Measurements from ENCODE around the gene BBS5. TPM values are rescaled to one million over a fixed set of nuclear protein-coding genes. Genes with fewer than 3 reads are reported as not detected.

Gene BBS5
- polyA plus RNA-seq, 1 donor (not counting 4 experiments of a cell fraction or from before 2014, with no cell fraction given), result 2.4 TPM

GRCh38 chr2:169486487-169486886, 7.2 kb downstream of the BBS5 start:
- no peak overlapping the region for H2AFZ ChIP-seq (ENCODE audit: control insufficient read depth, low read length)
- H3K27me3 ChIP-seq (ENCODE audit: control insufficient read depth, extremely low read depth, insufficient read depth, low read length), result no peaks in the 10 kb centered on the region
- dilution Hi-C loops (cut with MboI; ENCODE audit: extremely low pct_ligation_motif_present, low sequenced_read_pairs), result no loop called here
- H3K79me2 ChIP-seq (ENCODE audit: control insufficient read depth, insufficient read depth, low read length), result no peaks in the 10 kb centered on the region
- H3K9me3 ChIP-seq (ENCODE audit: control insufficient read depth, low read depth, low read length), result no peaks in the 10 kb centered on the region
- H3K27ac ChIP-seq (ENCODE audit: control insufficient read depth, insufficient read depth, low read length), result no peak overlapping the region
- no peaks in the 10 kb centered on the region for H3K4me1 ChIP-seq (ENCODE audit: control insufficient read depth, extremely low read depth, insufficient read depth, low read length)
- no peak for TF ChIP-seq EZH2 (IDR thresholded peaks at IDR 0.05; ENCODE audit: low read length)
- no peak for TF ChIP-seq CTCF (optimal IDR thresholded peaks at IDR 0.05 in 1 of 3, IDR thresholded peaks at IDR 0.05 in 1 of 3, conservative IDR thresholded peaks at IDR 0.05 in 1 of 3; ENCODE audit: extremely low read depth in 1 of 3, insufficient read depth in 2 of 3, low read length in 3 of 3)
- FAIRE-seq (no peak), DNase-seq (ENCODE audit: low read depth, low spot score) (no peak)
- H3K4me2 ChIP-seq (ENCODE audit: control insufficient read depth, extremely low read depth, insufficient read depth, low read depth, low read length), result no peak overlapping the region
- no peaks in the 10 kb centered on the region for H4K20me1 ChIP-seq (ENCODE audit: control insufficient read depth, extremely low read depth, insufficient read depth, low read length)
- no peaks in the 10 kb centered on the region for H3K9me1 ChIP-seq (ENCODE audit: control insufficient read depth, extremely low read depth, insufficient read depth, low read length)
- no peak overlapping the region for H3K4me3 ChIP-seq (ENCODE audit: control insufficient read depth in 2 of 3, extremely low read depth in 1 of 3, insufficient read depth in 2 of 3, low read depth in 1 of 3, low read length in 3 of 3)
- H3K36me3 ChIP-seq (ENCODE audit: control insufficient read depth in 2 of 2, extremely low read depth in 1 of 2, insufficient read depth in 2 of 2, low read length in 2 of 2), result peaks cover 0 to 3% of the 10 kb centered on the region in 2 experiments
- no peak overlapping the region for H3K9ac ChIP-seq (ENCODE audit: control insufficient read depth, extremely low read depth, insufficient read depth, low read length)

- DNase-seq (ENCODE audit: low read depth, low spot score), result no peak
Measured at GRCh38 chr2:169490834-169491233, 11.5 kb downstream of the BBS5 start.

More at GRCh38 chr2:169490834-169491233, 11.5 kb downstream of the BBS5 start:
- Histone ChIP-seq H3K9me1 (ENCODE audit: control insufficient read depth, extremely low read depth, insufficient read depth, low read length) (no peaks in the 10 kb centered on the region), H4K20me1 (ENCODE audit: control insufficient read depth, extremely low read depth, insufficient read depth, low read length) (no peaks in the 10 kb centered on the region), H3K4me2 (ENCODE audit: control insufficient read depth, extremely low read depth, insufficient read depth, low read depth, low read length) (no peak overlapping the region), H3K4me3 (ENCODE audit: control insufficient read depth in 2 of 3, extremely low read depth in 1 of 3, insufficient read depth in 2 of 3, low read depth in 1 of 3, low read length in 3 of 3) (no peak overlapping the region), H3K27me3 (ENCODE audit: control insufficient read depth, extremely low read depth, insufficient read depth, low read length) (no peaks in the 10 kb centered on the region), H3K4me1 (ENCODE audit: control insufficient read depth, extremely low read depth, insufficient read depth, low read length) (no peaks in the 10 kb centered on the region), H3K27ac (ENCODE audit: control insufficient read depth, insufficient read depth, low read length) (no peak overlapping the region), H3K36me3 (ENCODE audit: control insufficient read depth in 2 of 2, extremely low read depth in 1 of 2, insufficient read depth in 2 of 2, low read length in 2 of 2) (no peaks in the 10 kb centered on the region), H3K79me2 (ENCODE audit: control insufficient read depth, insufficient read depth, low read length) (no peaks in the 10 kb centered on the region), H3K9ac (ENCODE audit: control insufficient read depth, extremely low read depth, insufficient read depth, low read length) (no peak overlapping the region), H3K9me3 (ENCODE audit: control insufficient read depth, low read depth, low read length) (no peaks in the 10 kb centered on the region), H2AFZ (ENCODE audit: control insufficient read depth, low read length) (no peak overlapping the region)
- dilution Hi-C loops (cut with MboI; ENCODE audit: extremely low pct_ligation_motif_present, low sequenced_read_pairs), result no loop called here
- no peak for TF ChIP-seq CTCF (optimal IDR thresholded peaks at IDR 0.05 in 1 of 3, IDR thresholded peaks at IDR 0.05 in 1 of 3, conservative IDR thresholded peaks at IDR 0.05 in 1 of 3; ENCODE audit: extremely low read depth in 1 of 3, insufficient read depth in 2 of 3, low read length in 3 of 3)
- no peak for TF ChIP-seq EZH2 (IDR thresholded peaks at IDR 0.05; ENCODE audit: low read length)
- no peak for FAIRE-seq

Measured in keratinocyte (primary cell).